Caco-2 (cell line): Measurements from ENCODE around the gene PDZD2. TPM values are rescaled to one million over a fixed set of nuclear protein-coding genes. Genes with fewer than 3 reads are reported as not detected.

Experiments used
- BruUV-seq: library from RNA; stranded (reverse); fragments of 400-500 nt; replicated peaks from 2 replicates; lab custom pipeline; 2021; lab: Mats Ljungman, UMichigan
- CTCF ChIA-PET: fragments of 300-600 bp; sonication (Branson Sonifier 250); formaldehyde crosslinking; loops from one replicate; lab custom pipeline; 2022; ENCODE audit warnings: antibody characterized with exemption; lab: Charles Lee
- POLR2A ChIA-PET: fragments of 300-600 bp; sonication (Branson Sonifier 250); formaldehyde crosslinking; loops from one replicate; lab custom pipeline; 2022; ENCODE audit warnings: antibody characterized with exemption; lab: Charles Lee
- DNase-seq, 2 experiments: peaks; one replicate each; pipeline versions ENCODE4 v3.0.0 to v3.0.0-alpha.2; 2020 to 2022
- H3K27me3 ChIP-seq: replicated peaks from 2 replicates; pipeline ENCODE4 v1.6.0; 2011; ENCODE audit warnings: low read length; ENCODE audit not compliant: control insufficient read depth, insufficient read depth
- H3K36me3 ChIP-seq: 2 replicates; pipeline ENCODE4 v1.5.1; 2011; ENCODE audit warnings: low read length; ENCODE audit not compliant: control insufficient read depth, insufficient read depth
- H3K4me1 ChIP-seq: fragments of 250-450 bp; sonication (Bioruptor Pico); 2 replicates; pipeline ENCODE4 v1.5.1; 2020; ENCODE audit warnings: mild to moderate bottlenecking
- H3K4me3 ChIP-seq: 2 replicates; pipeline ENCODE4 v1.5.1; 2011; ENCODE audit warnings: low read depth, mild to moderate bottlenecking, control low read depth, low read length
- H3K9me3 ChIP-seq: fragments of 250-450 bp; sonication (Bioruptor Pico); 2 replicates; pipeline ENCODE4 v1.5.1; 2020; ENCODE audit warnings: mild to moderate bottlenecking, moderate library complexity
- H3K27ac Mint-ChIP-seq: one replicate; pipeline ENCODE4 v1.8.0; 2022; ENCODE audit warnings: mixed read lengths; ENCODE audit not compliant: unreplicated experiment
- H3K27me3 Mint-ChIP-seq: one replicate; pipeline ENCODE4 v1.8.0; 2022; ENCODE audit warnings: mixed read lengths; ENCODE audit not compliant: insufficient read depth, unreplicated experiment
- H3K36me3 Mint-ChIP-seq: one replicate; pipeline ENCODE4 v1.8.0; 2022; ENCODE audit warnings: mild to moderate bottlenecking, mixed read lengths; ENCODE audit not compliant: insufficient read depth, unreplicated experiment
- H3K4me1 Mint-ChIP-seq: one replicate; pipeline ENCODE4 v1.8.0; 2022; ENCODE audit warnings: low read depth, mixed read lengths; ENCODE audit not compliant: unreplicated experiment
- H3K4me3 Mint-ChIP-seq: one replicate; pipeline ENCODE4 v1.8.0; 2022; ENCODE audit warnings: mild to moderate bottlenecking, moderate library complexity, mixed read lengths; ENCODE audit not compliant: unreplicated experiment
- H3K9me3 Mint-ChIP-seq: one replicate; pipeline ENCODE4 v1.8.0; 2022; ENCODE audit warnings: mixed read lengths; ENCODE audit not compliant: unreplicated experiment
- CTCF ChIP-seq, 2 experiments: fragments of 200-600 bp in 1 of 2; IDR thresholded peaks; 1 replicate in 1 of 2; 2 replicates in 1 of 2; pipeline versions ENCODE4 v1.5.1 to v1.8.0; 2011 to 2022; ENCODE audit warnings: antibody characterized with exemption in 1 of 2, control low read depth in 1 of 2, inconsistent platforms in 1 of 2, low read depth in 1 of 2, low read length in 1 of 2, mild to moderate bottlenecking in 1 of 2, moderate library complexity in 1 of 2; ENCODE audit not compliant: insufficient read depth in 1 of 2, severe bottlenecking in 1 of 2, unreplicated experiment in 1 of 2
- intact Hi-C: fragments of 100-400 bp; cut with micrococcal nuclease; formaldehyde crosslinking; loops from one replicate; pipeline ENCODE4 v1.10.0; 2022; ENCODE audit not compliant: unreplicated experiment
- total RNA-seq: library from RNA; stranded (reverse); gene quantifications from 2 replicates; pipeline ENCODE4 v1.2.3, GENCODE V29; 2022

PDZD2 gene
- total RNA-seq, 1 experiment from 2014 or later: 0.16 TPM

- no peaks in the 10 kb centered on the region for H3K36me3 Mint-ChIP-seq
- DNase-seq: no peak
- no TSS peak for BruUV-seq
Measured at GRCh38 chr5:31707329-31707728, 68.4 kb downstream of the PDZD2 start.

GRCh38 chr5:31708089-31708488 is 69.2 kb downstream of the PDZD2 start:
- H3K36me3 Mint-ChIP-seq: no peaks in the 10 kb centered on the region
- no peak overlapping the region for H3K4me3 Mint-ChIP-seq
- no peaks in the 10 kb centered on the region for H3K36me3 ChIP-seq
- no peaks in the 10 kb centered on the region for H3K27me3 ChIP-seq
- DNase-seq: no peak
- ChIA-PET POLR2A (no interaction called here), CTCF (no interaction called here)
- H3K27me3 Mint-ChIP-seq: peaks cover 6% of the 10 kb centered on the region
- no peak for TF ChIP-seq CTCF (IDR thresholded peaks at IDR 0.05; ENCODE audit: insufficient read depth in 1 of 2, low read depth in 1 of 2, low read length in 1 of 2, severe bottlenecking in 1 of 2, unreplicated experiment in 1 of 2)
- intact Hi-C loops: no loop called here
- no peaks in the 10 kb centered on the region for H3K4me1 ChIP-seq
- no peaks in the 10 kb centered on the region for H3K9me3 ChIP-seq
- BruUV-seq: no TSS peak
- no peaks in the 10 kb centered on the region for H3K9me3 Mint-ChIP-seq
- H3K4me3 ChIP-seq: no peak overlapping the region
- H3K4me1 Mint-ChIP-seq: no peaks in the 10 kb centered on the region
- H3K27ac Mint-ChIP-seq: no peak overlapping the region

More at GRCh38 chr5:31707329-31707728, 68.4 kb downstream of the PDZD2 start:
- Histone ChIP-seq H3K27me3 (no peaks in the 10 kb centered on the region), H3K4me3 (no peak overlapping the region), H3K9me3 (no peaks in the 10 kb centered on the region), H3K4me1 (no peaks in the 10 kb centered on the region), H3K36me3 (no peaks in the 10 kb centered on the region)
- intact Hi-C loops: no loop called here
- H3K4me3 Mint-ChIP-seq: no peak overlapping the region
- no peak for TF ChIP-seq CTCF (IDR thresholded peaks at IDR 0.05; ENCODE audit: insufficient read depth in 1 of 2, low read depth in 1 of 2, low read length in 1 of 2, severe bottlenecking in 1 of 2, unreplicated experiment in 1 of 2)
- H3K4me1 Mint-ChIP-seq: no peaks in the 10 kb centered on the region
- no peaks in the 10 kb centered on the region for H3K9me3 Mint-ChIP-seq
- no peak overlapping the region for H3K27ac Mint-ChIP-seq
- ChIA-PET POLR2A (no interaction called here), CTCF (no interaction called here)
- peaks cover 6% of the 10 kb centered on the region for H3K27me3 Mint-ChIP-seq

GRCh38 chr5:31711363-31711762 is 72.4 kb downstream of the PDZD2 start:
- POLR2A ChIA-PET: no interaction called here
- intact Hi-C loops: no loop called here
- no peaks in the 10 kb centered on the region for H3K9me3 ChIP-seq
- CTCF ChIA-PET: no interaction called here
- no peak overlapping the region for H3K27ac Mint-ChIP-seq
- no peaks in the 10 kb centered on the region for H3K4me1 ChIP-seq
- H3K27me3 Mint-ChIP-seq: no peaks in the 10 kb centered on the region
- H3K4me3 Mint-ChIP-seq: no peak overlapping the region
- H3K4me1 Mint-ChIP-seq: no peaks in the 10 kb centered on the region
- H3K27me3 ChIP-seq: no peaks in the 10 kb centered on the region; the same call in 1 of the 2 replicates
- TF ChIP-seq CTCF (IDR thresholded peaks at IDR 0.05; ENCODE audit: insufficient read depth in 1 of 2, low read depth in 1 of 2, low read length in 1 of 2, severe bottlenecking in 1 of 2, unreplicated experiment in 1 of 2): no peak
- H3K9me3 Mint-ChIP-seq: no peaks in the 10 kb centered on the region
- no peaks in the 10 kb centered on the region for H3K36me3 ChIP-seq
- H3K4me3 ChIP-seq: no peak overlapping the region
- BruUV-seq: no TSS peak
- no peak for DNase-seq
- H3K36me3 Mint-ChIP-seq: no peaks in the 10 kb centered on the region
